ENCODE results near the gene GREB1.

Gene GREB1

DNA sequence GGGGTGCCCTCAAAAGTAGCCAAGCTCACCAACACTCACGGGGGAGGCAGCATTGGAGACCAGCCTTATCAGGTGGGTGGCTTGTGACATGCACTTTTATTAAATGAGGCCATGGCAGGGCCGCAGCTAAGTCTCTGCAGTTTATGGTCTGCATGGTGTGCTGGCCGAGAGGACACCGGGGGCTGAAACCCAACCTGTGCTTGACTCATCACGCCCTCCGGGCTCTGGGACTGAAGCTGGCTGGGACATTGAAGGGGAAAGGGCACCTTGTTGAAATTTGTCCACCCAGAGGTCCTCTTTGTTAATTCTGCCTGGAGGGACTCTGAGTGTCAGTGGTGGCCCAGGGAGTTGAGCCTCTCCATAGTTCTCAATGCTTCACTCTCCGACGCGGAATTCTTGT, 153.9 kb downstream of the GREB1 start:
- DNase-seq = no peak

DNA sequence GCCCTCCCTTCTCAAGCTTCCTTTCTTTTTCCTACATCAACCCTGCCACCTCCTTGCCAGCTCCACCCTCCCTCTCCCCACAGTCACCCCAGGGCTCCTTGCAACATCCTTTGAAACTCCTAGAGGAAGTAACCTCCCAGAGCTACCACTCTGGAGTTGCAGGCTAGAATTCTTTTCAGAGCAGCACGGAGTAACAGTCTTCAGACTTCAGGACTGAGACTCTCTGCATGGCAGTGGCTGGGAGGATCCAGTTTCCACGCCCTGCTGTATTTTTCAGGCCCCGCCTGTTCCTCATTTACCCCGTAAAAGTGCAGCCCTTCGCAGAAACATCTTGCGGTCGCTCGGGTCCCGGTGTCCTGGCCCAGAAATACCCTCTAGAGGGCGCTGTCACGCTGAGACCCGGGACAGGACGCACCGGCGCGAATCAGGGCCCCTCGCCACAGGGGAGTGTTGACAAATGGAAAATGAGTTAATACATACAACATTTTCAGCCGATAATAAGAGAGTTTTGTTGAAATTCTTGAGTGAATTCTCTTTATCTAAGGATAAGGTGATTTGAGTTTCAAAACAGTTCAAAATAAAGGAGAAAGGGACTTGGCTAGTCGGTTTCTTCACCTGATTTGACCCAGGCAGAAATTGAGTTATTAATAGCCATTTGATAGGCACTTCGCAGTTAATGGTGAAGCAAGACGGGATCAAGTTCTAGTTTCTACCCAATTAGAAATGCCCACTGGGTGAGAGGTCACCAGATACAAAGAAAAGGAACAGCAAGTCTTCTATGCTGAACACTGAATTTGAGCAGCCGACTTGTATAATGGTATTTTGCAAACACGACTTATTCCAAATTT, 154.6 kb downstream of the GREB1 start:
- DNase-seq = peak; percentile 75

DNA sequence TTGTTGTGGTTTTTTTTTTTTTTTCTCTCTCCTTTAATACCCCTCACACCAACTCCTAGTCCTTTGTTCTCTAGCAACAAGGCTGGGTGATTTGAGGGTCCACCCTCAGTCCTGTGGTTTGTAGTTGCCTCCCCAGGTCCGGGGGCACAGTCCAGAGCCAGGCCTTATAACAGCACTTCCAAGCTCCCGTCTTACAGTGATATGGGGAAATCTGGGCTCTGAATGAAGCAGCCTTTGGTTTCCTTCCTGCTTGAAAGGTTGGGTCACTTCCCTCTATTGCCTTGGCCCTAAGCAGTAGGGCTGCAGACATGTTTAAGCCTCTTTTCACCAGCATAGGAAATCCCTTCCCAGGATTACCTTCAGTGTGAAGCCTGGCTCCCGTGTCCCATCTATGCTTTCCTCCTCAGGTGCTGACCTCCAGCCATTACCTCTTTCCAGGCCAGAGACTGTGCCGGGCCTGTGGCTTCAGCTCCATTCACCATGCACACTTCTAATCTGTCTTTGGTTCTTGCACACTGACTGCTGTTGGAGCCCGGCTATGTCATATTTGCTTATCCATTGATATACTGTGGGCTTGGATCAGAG, 157.3 kb downstream of the GREB1 start:
- DNase-seq = no peak

Data from NCI-H69 (cell line).